ENCODE data around the gene CBX4.
A peak's percentile ranks its signal among the peaks of the same experiment; 100 is the strongest.

The CBX4 gene

GRCh38 chr17:79792984-79793923 lies 46.0 kb downstream of the CBX4 start:
- TF ChIP-seq ZFX (IDR thresholded peaks at IDR 0.05; ENCODE audit: borderline replicate concordance) (no peak), CTCF (IDR thresholded peaks at IDR 0.05) (no peak)
- peak overlapping the region; percentile 68 for H3K27ac ChIP-seq

- TF ChIP-seq ZFX (IDR thresholded peaks at IDR 0.05; ENCODE audit: borderline replicate concordance), result no peak
- TF ChIP-seq CTCF (IDR thresholded peaks at IDR 0.05), result no peak
- peak overlapping the region; percentile 68 for H3K27ac ChIP-seq
Observed at GRCh38 chr17:79792341-79792871, 46.8 kb downstream of the CBX4 start.

- TF ChIP-seq ZFX (IDR thresholded peaks at IDR 0.05; ENCODE audit: borderline replicate concordance), result no peak
- TF ChIP-seq CTCF (IDR thresholded peaks at IDR 0.05), result no peak
- 0 out of 2 replicates have a peak overlapping the region, but pooled peaks have one; percentile 68 for H3K27ac ChIP-seq
Observed at GRCh38 chr17:79791735-79792161, 47.5 kb downstream of the CBX4 start.

- H3K27ac ChIP-seq, result no peak overlapping the region
- no peak for TF ChIP-seq ZFX (IDR thresholded peaks at IDR 0.05; ENCODE audit: borderline replicate concordance)
- TF ChIP-seq CTCF (IDR thresholded peaks at IDR 0.05), result no peak
Observed at GRCh38 chr17:79790805-79791734, 48.2 kb downstream of the CBX4 start.

GRCh38 chr17:79789943-79790804 lies 49.1 kb downstream of the CBX4 start:
- H3K27ac ChIP-seq, result no peak overlapping the region
- TF ChIP-seq CTCF (IDR thresholded peaks at IDR 0.05) (peak; percentile 89), ZFX (IDR thresholded peaks at IDR 0.05; ENCODE audit: borderline replicate concordance) (no peak)

Data from 22Rv1 (cell line).